Measurements from ENCODE around the gene XPNPEP2. TPM values are rescaled to one million over a fixed set of nuclear protein-coding genes. Genes with fewer than 3 reads are reported as not detected.

Gene XPNPEP2
- 10 to 100 TPM in 2 of 4 donors, 1 to 10 TPM in 2; 3.4 to 25.0 (median 8.4) TPM for total RNA-seq

- no peak for TF ChIP-seq CTCF (IDR thresholded peaks at IDR 0.05; ENCODE audit: low read depth)
Observed at GRCh38 chrX:129738466-129739308, at the start of gene XPNPEP2. Gene XPNPEP2 (plus strand): TSS chrX:129738979. CDS start chrX:129739214, 235 bp downstream.

GRCh38 chrX:129689796-129690195 is 49.0 kb upstream of the XPNPEP2 start:
- no peak for TF ChIP-seq CTCF (IDR thresholded peaks at IDR 0.05; ENCODE audit: low read depth)

GRCh38 chrX:129690435-129690834 is 48.3 kb upstream of the XPNPEP2 start:
- no peak for TF ChIP-seq CTCF (IDR thresholded peaks at IDR 0.05; ENCODE audit: low read depth)

- no peak for TF ChIP-seq CTCF (IDR thresholded peaks at IDR 0.05; ENCODE audit: low read depth)
Observed at GRCh38 chrX:129693354-129693753, 45.4 kb upstream of the XPNPEP2 start.

- TF ChIP-seq CTCF (IDR thresholded peaks at IDR 0.05; ENCODE audit: low read depth): no peak
Observed at GRCh38 chrX:129694805-129695204, 44.0 kb upstream of the XPNPEP2 start.

GRCh38 chrX:129695535-129695934 is 43.2 kb upstream of the XPNPEP2 start:
- TF ChIP-seq CTCF (IDR thresholded peaks at IDR 0.05; ENCODE audit: low read depth): no peak

- TF ChIP-seq CTCF (IDR thresholded peaks at IDR 0.05; ENCODE audit: low read depth): no peak
Observed at GRCh38 chrX:129695937-129696336, 42.8 kb upstream of the XPNPEP2 start.
